GM12865 (cell line): ENCODE measurements around the gene TEX11.
"Not testable (repeated sequence)": the region's sequence is repeated elsewhere in the genome, so short reads cannot be mapped to it uniquely, and the experiment has no call there.

Source experiments
- DNase-seq: peaks from one replicate; pipeline ENCODE4 v3.0.0; 2010; ENCODE audit warnings: low read depth
- H3K4me3 ChIP-seq: 2 replicates; pipeline ENCODE4 v1.5.1; 2011; ENCODE audit warnings: mild to moderate bottlenecking, low read depth, low read length, control low read depth
- CTCF ChIP-seq: IDR thresholded peaks from 2 replicates; pipeline ENCODE4 v1.5.1; 2011; ENCODE audit warnings: low read length, control low read depth, low read depth, inconsistent platforms; ENCODE audit not compliant: insufficient read depth; ENCODE audit errors: missing control alignments

The TEX11 gene

GRCh38 chrX:70549429-70549828 lies 359.1 kb downstream of the TEX11 start:
- no peak overlapping the region for H3K4me3 ChIP-seq

GRCh38 chrX:70535198-70535597 lies 373.3 kb downstream of the TEX11 start:
- DNase-seq = no peak
- H3K4me3 ChIP-seq = no peak overlapping the region
- no peak for TF ChIP-seq CTCF

More at GRCh38 chrX:70549429-70549828, 359.1 kb downstream of the TEX11 start:
- TF ChIP-seq CTCF = no peak
- no peak for DNase-seq

DNA sequence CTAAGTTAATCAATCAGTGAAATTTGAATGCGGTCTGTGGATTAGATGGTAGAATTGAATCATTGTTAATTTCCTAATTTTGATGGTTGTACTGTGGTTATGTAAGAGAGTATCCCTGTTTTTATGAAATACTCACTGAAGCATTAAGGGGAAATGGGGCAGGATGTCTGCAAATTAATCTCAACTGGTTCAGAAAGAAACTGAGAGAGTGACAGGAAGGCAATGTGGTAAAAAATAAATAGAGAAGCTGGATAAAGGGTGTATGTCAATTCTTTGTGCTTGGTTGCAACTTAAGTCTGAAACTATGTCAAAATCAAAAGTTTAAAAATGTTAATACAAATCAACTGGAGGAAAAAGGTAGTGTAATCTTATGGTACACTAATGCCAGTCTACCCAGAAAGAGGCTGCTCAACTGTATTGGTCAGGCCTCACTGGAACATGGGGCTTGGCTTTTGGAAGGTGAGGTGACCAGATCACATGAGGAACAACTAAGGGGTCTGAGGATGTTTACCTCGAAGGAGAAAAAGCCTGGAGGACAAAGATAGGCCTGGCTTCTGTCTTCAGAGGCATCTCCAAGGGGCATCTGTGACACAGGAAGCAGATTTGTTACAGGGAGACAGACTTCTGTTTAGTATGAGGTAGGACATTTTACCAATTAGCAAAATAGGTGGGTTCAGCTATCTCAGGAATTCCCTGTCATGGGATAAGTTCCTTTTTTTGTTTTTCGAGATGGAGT lies 380.7 kb downstream of the TEX11 start:
- no peak overlapping the region for H3K4me3 ChIP-seq
- TF ChIP-seq CTCF = no peak
- DNase-seq = no peak

DNA sequence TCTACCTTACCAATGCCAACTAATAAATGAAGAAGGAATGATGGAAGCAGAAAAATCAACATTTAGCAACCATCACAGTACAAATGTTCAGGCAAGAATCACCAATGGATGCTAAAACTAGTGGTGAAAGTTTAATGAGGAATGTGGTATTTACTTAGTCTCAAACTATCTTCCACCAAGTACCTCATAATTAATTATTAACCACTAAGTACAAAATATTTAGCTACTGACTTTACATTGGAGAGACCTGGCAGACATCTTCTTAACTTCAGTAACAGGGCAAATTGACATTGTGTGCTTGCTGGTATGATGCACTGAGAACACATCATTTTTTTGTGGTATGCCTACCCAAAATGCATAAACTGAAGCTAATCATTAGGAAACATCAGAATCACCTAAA lies 381.5 kb downstream of the TEX11 start:
- no peak for DNase-seq
- no peak overlapping the region for H3K4me3 ChIP-seq
- TF ChIP-seq CTCF = no peak

GRCh38 chrX:70525733-70526132 lies 382.8 kb downstream of the TEX11 start:
- TF ChIP-seq CTCF = no peak
- no peak for DNase-seq
- H3K4me3 ChIP-seq = no peak overlapping the region

GRCh38 chrX:70515692-70516091 lies 392.8 kb downstream of the TEX11 start:
- H3K4me3 ChIP-seq, DNase-seq: not testable (repeated sequence)

DNA sequence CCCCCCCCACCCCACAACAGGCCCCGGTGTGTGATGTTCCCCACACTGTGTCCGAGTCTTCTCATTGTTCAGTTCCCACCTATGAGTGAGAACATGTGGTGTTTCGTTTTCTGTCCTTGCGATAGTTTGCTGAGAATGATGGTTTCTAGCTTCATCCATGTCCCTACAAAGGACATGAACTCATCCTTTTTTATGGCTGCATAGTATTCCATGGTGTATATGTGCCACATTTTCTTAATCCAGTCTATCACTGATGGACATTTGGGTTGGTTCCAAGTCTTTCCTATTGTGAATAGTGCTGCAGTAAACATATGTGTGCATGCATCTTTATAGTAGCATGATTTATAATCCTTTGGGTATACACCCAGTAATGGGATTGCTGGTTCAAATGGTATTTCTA lies 393.2 kb downstream of the TEX11 start:
- H3K4me3 ChIP-seq, DNase-seq: not testable (repeated sequence)

- H3K4me3 ChIP-seq = no peak overlapping the region
- DNase-seq = no peak
- TF ChIP-seq CTCF = no peak
Measured at GRCh38 chrX:70509078-70509477, 399.4 kb downstream of the TEX11 start.
